ENCODE results near the gene NET1. TPM values are rescaled to one million over a fixed set of nuclear protein-coding genes. Genes with fewer than 3 reads are reported as not detected.

Gene NET1
- total and polyA plus RNA-seq, 2 donors (not counting 3 experiments of a cell fraction or from before 2014, with no cell fraction given) = 14.4 to 46.3 TPM

DNA sequence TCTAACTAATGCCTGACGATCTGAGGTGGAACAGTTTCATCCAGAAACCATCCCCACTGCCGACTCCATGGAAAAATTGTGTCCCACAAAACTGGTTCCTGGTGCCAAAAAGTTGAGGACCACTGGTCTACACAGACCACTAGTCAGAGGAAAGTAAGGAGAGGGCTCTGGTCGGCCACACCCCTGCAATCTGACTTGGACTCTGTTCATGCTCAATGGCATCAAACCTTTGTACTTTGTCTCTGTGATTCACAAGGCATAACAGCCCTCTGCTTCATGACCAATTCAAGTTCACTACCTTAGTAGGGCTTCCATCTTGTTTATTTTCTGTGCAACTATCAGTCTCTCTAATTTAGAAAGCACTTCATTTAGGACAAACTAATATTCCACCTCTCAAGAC is 9.6 kb upstream of the NET1 start:
- no peaks in the 10 kb centered on the region for H4K20me1 ChIP-seq (replicated peaks; ENCODE audit: control insufficient read depth, extremely low read depth, insufficient read depth, low read length)
- no peak overlapping the region for H3K9ac ChIP-seq (replicated peaks; ENCODE audit: extremely low read depth, insufficient read depth, low read length)
- no peaks in the 10 kb centered on the region for H3K27me3 ChIP-seq (ENCODE audit: control insufficient read depth in 2 of 2, insufficient read depth in 2 of 2, low read length in 2 of 2)
- ChIA-PET CTCF (interaction anchor here (2.5 kb wide), 1 partner anchor 553 kb away, joined by 7 read pairs; no protein-coding TSS in a partner anchor), POLR2A (no interaction called here)
- DNase-seq (ENCODE audit: low read depth, low spot score) (no peak), FAIRE-seq (no peak)
- H3K27ac ChIP-seq (ENCODE audit: insufficient read depth, low read depth, low read length) = no peak overlapping the region
- no peaks in the 10 kb centered on the region for H3K36me3 ChIP-seq (ENCODE audit: control insufficient read depth in 2 of 2, extremely low read depth in 1 of 2, insufficient read depth in 2 of 2, low read length in 2 of 2)
- BruUV-seq (replicated peaks) = no TSS peak
- dilution Hi-C loops (cut with MboI; ENCODE audit: extremely low pct_ligation_motif_present, low sequenced_read_pairs) = no loop called here
- no peaks in the 10 kb centered on the region for H3K9me3 ChIP-seq (replicated peaks; ENCODE audit: control insufficient read depth, insufficient read depth, low read length)
- H3K4me2 ChIP-seq (ENCODE audit: insufficient read depth, low read length) = no peak overlapping the region
- H3K4me1 ChIP-seq (ENCODE audit: control insufficient read depth, extremely low read depth, insufficient read depth, low read length) = peaks cover 8% of the 10 kb centered on the region
- H3K79me2 ChIP-seq (ENCODE audit: control insufficient read depth, insufficient read depth, low read length) = no peaks in the 10 kb centered on the region
- TF ChIP-seq FOS (IDR thresholded peaks at IDR 0.05; ENCODE audit: borderline replicate concordance, insufficient read depth, low read length) (no peak), POLR2AphosphoS5 (IDR thresholded peaks at IDR 0.05; ENCODE audit: insufficient read depth, low read depth, low read length) (no peak), EZH2 (IDR thresholded peaks at IDR 0.05; ENCODE audit: borderline replicate concordance, low read depth, low read length, severe bottlenecking) (no peak), GATA2 (IDR thresholded peaks at IDR 0.05; ENCODE audit: insufficient read depth, insufficient read length, low read depth, low read length) (no peak), JUN (IDR thresholded peaks at IDR 0.05; ENCODE audit: borderline replicate concordance, insufficient read depth, insufficient read length, low read depth) (no peak), MYC (IDR thresholded peaks at IDR 0.05; ENCODE audit: low read depth, low read length) (no peak), POLR2A (IDR thresholded peaks at IDR 0.05; ENCODE audit: low read depth, low read length) (no peak)
- TF ChIP-seq, protein P1, sequence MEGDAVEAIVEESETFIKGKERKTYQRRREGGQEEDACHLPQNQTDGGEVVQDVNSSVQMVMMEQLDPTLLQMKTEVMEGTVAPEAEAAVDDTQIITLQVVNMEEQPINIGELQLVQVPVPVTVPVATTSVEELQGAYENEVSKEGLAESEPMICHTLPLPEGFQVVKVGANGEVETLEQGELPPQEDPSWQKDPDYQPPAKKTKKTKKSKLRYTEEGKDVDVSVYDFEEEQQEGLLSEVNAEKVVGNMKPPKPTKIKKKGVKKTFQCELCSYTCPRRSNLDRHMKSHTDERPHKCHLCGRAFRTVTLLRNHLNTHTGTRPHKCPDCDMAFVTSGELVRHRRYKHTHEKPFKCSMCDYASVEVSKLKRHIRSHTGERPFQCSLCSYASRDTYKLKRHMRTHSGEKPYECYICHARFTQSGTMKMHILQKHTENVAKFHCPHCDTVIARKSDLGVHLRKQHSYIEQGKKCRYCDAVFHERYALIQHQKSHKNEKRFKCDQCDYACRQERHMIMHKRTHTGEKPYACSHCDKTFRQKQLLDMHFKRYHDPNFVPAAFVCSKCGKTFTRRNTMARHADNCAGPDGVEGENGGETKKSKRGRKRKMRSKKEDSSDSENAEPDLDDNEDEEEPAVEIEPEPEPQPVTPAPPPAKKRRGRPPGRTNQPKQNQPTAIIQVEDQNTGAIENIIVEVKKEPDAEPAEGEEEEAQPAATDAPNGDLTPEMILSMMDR (IDR thresholded peaks at IDR 0.05; ENCODE audit: extremely low read depth in 1 of 2, insufficient read depth in 1 of 2, low read depth in 1 of 2, low read length in 2 of 2) = no peak
- TF ChIP-seq, protein P2, sequence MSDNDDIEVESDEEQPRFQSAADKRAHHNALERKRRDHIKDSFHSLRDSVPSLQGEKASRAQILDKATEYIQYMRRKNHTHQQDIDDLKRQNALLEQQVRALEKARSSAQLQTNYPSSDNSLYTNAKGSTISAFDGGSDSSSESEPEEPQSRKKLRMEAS (IDR thresholded peaks at IDR 0.05; ENCODE audit: insufficient read depth, insufficient read length) = no peak
- H3K4me3 ChIP-seq (replicated peaks in 1 of 3; ENCODE audit: insufficient read depth in 1 of 3, low read depth in 1 of 3, low read length in 3 of 3) = no peak overlapping the region
- no peak overlapping the region for H2AFZ ChIP-seq (ENCODE audit: low read depth, low read length)
- intact Hi-C loops (cut with micrococcal nuclease) = no loop called here
- H3K9me1 ChIP-seq (replicated peaks; ENCODE audit: control insufficient read depth, extremely low read depth, insufficient read depth, low read length) = no peaks in the 10 kb centered on the region
